Activated B cell treated with CpG ODN at 0.5 μM for 24 hours (primary cell): ENCODE measurements around the gene CYTH2. TPM values are rescaled to one million over a fixed set of nuclear protein-coding genes. Genes with fewer than 3 reads are reported as not detected.
A peak's percentile ranks its signal among the peaks of the same experiment; 100 is the strongest.

Source experiments
- ATAC-seq: fragments of 200-7000 bp; cut with Tn5 transposase; one replicate; pipeline ENCODE4 v1.10.0; 2021; ENCODE audit warnings: low read depth, mild to moderate bottlenecking, moderate library complexity
- CTCF ChIA-PET: fragments of 350-600 bp; sonication (Branson Sonifier 250); formaldehyde crosslinking; loops from one replicate; lab custom pipeline; 2021; ENCODE audit warnings: antibody characterized with exemption; lab: Charles Lee
- POLR2A ChIA-PET: fragments of 350-600 bp; sonication (Branson Sonifier 250); formaldehyde crosslinking; loops from one replicate; lab custom pipeline; 2021; ENCODE audit warnings: antibody characterized with exemption; lab: Charles Lee
- DNase-seq: peaks from one replicate; pipeline ENCODE4 v3.0.0; 2022
- H3K27ac Mint-ChIP-seq: one replicate; pipeline ENCODE4 v1.8.0; 2020; ENCODE audit warnings: mixed read lengths
- H3K27me3 Mint-ChIP-seq: one replicate; pipeline ENCODE4 v1.8.0; 2021; ENCODE audit warnings: mixed read lengths
- H3K36me3 Mint-ChIP-seq: one replicate; pipeline ENCODE4 v1.8.0; 2021; ENCODE audit warnings: low read depth, mixed read lengths
- H3K4me1 Mint-ChIP-seq: one replicate; pipeline ENCODE4 v1.8.0; 2021; ENCODE audit warnings: mixed read lengths
- H3K4me3 Mint-ChIP-seq: one replicate; pipeline ENCODE4 v1.8.0; 2020; ENCODE audit warnings: mild to moderate bottlenecking, mixed read lengths
- H3K9me3 Mint-ChIP-seq: one replicate; pipeline ENCODE4 v1.8.0; 2020; ENCODE audit warnings: mixed read lengths
- intact Hi-C: fragments of 100-400 bp; cut with micrococcal nuclease; formaldehyde crosslinking; loops from one replicate; pipeline ENCODE4 v1.15.1; 2024
- total RNA-seq: library from RNA; stranded (reverse); gene quantifications from 2 replicates; pipeline ENCODE4 v1.2.3, GENCODE V29; 2022
- TF ChIP-seq, protein P1 (sequence below): fragments of 200-600 bp; IDR thresholded peaks from one replicate; pipeline ENCODE4 v1.8.0; 2022; ENCODE audit warnings: antibody characterized with exemption, mild to moderate bottlenecking

Gene CYTH2
- total RNA-seq, 1 donor from 2014 or later = 35.6 TPM

DNA sequence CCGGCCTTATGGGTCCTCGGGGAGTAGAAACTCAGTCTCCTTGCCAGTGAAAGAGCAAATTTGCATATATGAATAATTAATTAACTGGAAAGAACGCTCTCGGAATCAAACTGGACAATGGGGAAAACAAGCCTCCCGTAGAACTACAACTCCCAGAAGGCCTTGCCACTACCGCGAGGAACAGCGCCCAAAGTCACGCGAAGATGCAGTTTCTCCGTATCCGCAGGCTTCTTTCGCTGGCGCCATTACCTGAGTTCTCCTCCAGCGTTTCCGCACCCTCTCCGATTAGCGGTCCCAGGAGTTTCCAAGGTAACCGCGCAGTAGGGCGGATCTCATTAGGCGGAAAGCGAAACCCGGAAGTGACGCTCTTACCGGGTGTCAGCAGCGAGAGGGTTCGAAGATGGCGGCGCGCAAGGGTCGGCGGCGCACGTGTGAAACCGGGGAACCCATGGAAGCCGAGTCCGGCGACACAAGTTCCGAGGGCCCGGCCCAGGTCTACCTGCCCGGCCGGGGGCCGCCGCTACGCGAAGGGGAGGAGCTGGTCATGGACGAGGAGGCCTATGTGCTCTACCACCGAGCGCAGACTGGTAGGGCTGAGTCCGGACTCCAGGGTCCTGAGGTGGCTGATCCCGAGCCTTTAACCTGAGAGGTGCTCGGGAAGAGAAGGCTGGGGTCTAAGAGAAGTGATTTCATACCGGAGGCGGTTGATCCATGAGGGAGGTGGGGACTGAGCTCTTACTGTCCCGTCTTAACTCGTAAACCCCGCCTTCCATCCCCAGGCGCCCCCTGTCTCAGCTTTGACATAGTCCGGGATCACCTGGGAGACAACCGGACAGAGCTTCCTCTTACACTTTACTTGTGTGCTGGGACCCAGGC is 23.3 kb upstream of the CYTH2 start, which contains the start of gene GRWD1:
Gene GRWD1 (plus strand): TSS at position 378 of the 876 bp plus-strand sequence. CDS start 23 bp downstream, at position 401.
- intact Hi-C loops = loop anchor here (1.0 kb wide), 8 partner anchors 23 to 173 kb away; partner anchors contain the start of genes CYTH2, KDELR1, RPL18 and SPHK2
- Mint-ChIP-seq H3K27ac (peak within 1 kb of the TSS; percentile 95), H3K36me3 (peaks cover 47% of the 10 kb centered on the region), H3K4me3 (peak within 1 kb of the TSS; percentile 96), H3K27me3 (peaks cover 19% of the 10 kb centered on the region), H3K9me3 (no peaks in the 10 kb centered on the region), H3K4me1 (peaks cover 35% of the 10 kb centered on the region)
- CTCF ChIA-PET = interaction anchor here (0.8 to 2.0 kb wide), 5 partner anchors 44 to 174 kb away, joined by 3 to 7 read pairs (median 4); partner anchors contain the start of genes KDELR1 and SPHK2
- TF ChIP-seq, protein P1, sequence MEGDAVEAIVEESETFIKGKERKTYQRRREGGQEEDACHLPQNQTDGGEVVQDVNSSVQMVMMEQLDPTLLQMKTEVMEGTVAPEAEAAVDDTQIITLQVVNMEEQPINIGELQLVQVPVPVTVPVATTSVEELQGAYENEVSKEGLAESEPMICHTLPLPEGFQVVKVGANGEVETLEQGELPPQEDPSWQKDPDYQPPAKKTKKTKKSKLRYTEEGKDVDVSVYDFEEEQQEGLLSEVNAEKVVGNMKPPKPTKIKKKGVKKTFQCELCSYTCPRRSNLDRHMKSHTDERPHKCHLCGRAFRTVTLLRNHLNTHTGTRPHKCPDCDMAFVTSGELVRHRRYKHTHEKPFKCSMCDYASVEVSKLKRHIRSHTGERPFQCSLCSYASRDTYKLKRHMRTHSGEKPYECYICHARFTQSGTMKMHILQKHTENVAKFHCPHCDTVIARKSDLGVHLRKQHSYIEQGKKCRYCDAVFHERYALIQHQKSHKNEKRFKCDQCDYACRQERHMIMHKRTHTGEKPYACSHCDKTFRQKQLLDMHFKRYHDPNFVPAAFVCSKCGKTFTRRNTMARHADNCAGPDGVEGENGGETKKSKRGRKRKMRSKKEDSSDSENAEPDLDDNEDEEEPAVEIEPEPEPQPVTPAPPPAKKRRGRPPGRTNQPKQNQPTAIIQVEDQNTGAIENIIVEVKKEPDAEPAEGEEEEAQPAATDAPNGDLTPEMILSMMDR = no peak
- peak; percentile 78 for DNase-seq
- ATAC-seq = peak; percentile 89
- POLR2A ChIA-PET = interaction anchor here (0.6 to 2.2 kb wide), 12 partner anchors 12 to 1006 kb away, joined by 3 to 7 read pairs (median 4); partner anchors contain the start of genes GRIN2D, KDELR1, SYNGR4 and TMEM143

DNA sequence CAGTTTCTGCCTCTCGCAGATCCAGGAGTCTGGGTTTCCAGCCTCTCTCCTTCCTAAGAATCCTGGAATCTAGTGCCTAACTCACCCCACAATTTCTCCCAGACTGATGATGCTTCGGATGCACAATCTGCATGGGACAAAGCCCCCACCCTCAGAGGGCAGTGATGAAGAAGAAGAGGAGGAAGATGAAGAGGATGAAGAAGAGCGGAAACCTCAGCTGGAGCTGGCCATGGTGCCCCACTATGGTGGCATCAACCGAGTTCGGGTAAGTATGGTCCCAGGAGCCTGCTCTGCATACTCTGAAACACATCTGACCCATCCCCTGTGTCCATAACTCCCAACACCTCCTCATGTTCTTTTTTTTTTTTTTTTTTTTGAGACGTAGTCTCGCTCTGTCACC is 22.6 kb upstream of the CYTH2 start:
- DNase-seq = no peak
- TF ChIP-seq, protein P1 = no peak
- Mint-ChIP-seq H3K4me3 (peak overlapping the region; percentile 96), H3K27me3 (peaks cover 15% of the 10 kb centered on the region), H3K36me3 (peaks cover 55% of the 10 kb centered on the region), H3K27ac (peak overlapping the region; percentile 95), H3K9me3 (no peaks in the 10 kb centered on the region), H3K4me1 (peaks cover 35% of the 10 kb centered on the region)
- ChIA-PET CTCF (interaction anchor here (1.9 to 2.0 kb wide), 2 partner anchors 43 to 112 kb away, joined by 4 to 5 read pairs; no protein-coding TSS in a partner anchor), POLR2A (interaction anchor here (0.6 to 2.2 kb wide), 7 partner anchors 14 to 1006 kb away, joined by 3 to 7 read pairs (median 3); partner anchors contain the start of genes GRIN2D, KDELR1, SYNGR4 and TMEM143)
- intact Hi-C loops = no loop called here
- no peak for ATAC-seq

DNA sequence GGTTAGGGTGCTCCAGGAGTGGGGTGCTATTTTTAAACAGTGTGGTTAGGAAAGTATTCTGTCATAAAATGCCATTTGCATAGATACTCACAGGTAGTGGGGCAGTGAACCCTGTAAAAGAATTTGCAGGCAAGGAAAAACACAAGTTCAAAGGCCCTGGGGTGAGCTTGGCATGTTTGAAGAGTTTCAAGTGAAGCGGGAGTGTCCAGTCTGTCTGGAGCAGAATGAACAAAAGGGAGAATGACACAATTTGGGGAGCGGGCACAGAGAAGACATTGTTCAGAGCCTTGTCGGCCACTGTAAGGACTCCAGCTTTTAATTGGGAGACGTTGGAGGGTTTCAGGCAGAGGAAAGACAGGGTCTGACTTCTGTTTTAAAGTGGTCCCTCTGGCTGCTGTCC is 20.6 kb upstream of the CYTH2 start:
- Mint-ChIP-seq H3K9me3 (no peaks in the 10 kb centered on the region), H3K27me3 (peaks cover 7% of the 10 kb centered on the region), H3K27ac (no peak overlapping the region), H3K4me1 (peaks cover 31% of the 10 kb centered on the region), H3K36me3 (peaks cover 73% of the 10 kb centered on the region), H3K4me3 (no peak overlapping the region)
- intact Hi-C loops = no loop called here
- POLR2A ChIA-PET = interaction anchor here (0.5 kb wide), 3 partner anchors 40 to 1135 kb away, joined by 4 read pairs; no protein-coding TSS in a partner anchor
- DNase-seq = no peak
- CTCF ChIA-PET = interaction anchor here (1.4 kb wide), 1 partner anchor 54 kb away, joined by 3 read pairs; no protein-coding TSS in a partner anchor
- no peak for ATAC-seq
- TF ChIP-seq, protein P1 = no peak

DNA sequence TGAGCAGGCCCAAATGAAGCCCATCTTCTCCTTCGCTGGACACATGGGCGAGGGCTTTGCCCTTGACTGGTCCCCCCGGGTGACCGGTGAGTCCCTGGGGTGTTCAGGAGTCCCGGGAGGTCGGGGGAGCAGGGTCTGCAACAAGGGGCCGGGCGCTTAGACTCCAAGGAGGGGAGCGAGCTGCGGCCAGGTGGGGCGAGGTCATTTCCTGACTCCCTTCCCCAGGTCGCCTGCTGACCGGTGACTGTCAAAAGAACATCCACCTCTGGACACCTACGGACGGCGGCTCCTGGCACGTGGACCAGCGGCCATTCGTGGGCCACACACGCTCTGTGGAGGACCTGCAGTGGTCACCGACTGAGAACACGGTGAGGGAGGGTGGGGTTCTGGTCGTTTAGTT is 18.7 kb upstream of the CYTH2 start:
- no peak overlapping the region for H3K4me3 Mint-ChIP-seq
- POLR2A ChIA-PET = no interaction called here
- DNase-seq (no peak), ATAC-seq (no peak)
- TF ChIP-seq, protein P1 = no peak
- no peak overlapping the region for H3K27ac Mint-ChIP-seq
- H3K9me3 Mint-ChIP-seq = no peaks in the 10 kb centered on the region
- peaks cover 88% of the 10 kb centered on the region for H3K36me3 Mint-ChIP-seq
- CTCF ChIA-PET = no interaction called here
- peaks cover 24% of the 10 kb centered on the region for H3K4me1 Mint-ChIP-seq
- intact Hi-C loops = no loop called here
- no peaks in the 10 kb centered on the region for H3K27me3 Mint-ChIP-seq

DNA sequence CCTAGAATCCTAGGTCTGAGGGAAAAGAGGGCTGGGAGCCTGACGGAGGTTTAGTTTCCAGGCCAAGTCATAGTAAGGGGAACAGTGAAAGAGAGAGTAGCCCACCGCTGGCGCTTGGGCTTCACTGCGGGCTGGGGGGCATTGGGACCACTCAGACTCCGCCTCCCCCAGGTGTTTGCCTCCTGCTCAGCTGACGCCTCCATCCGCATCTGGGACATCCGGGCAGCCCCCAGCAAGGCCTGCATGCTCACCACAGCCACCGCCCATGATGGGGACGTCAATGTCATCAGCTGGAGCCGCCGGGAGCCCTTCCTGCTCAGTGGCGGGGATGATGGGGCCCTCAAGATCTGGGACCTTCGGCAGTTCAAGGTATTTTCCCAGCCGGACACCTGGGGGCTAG is 18.3 kb upstream of the CYTH2 start:
- POLR2A ChIA-PET = no interaction called here
- DNase-seq (no peak), ATAC-seq (no peak)
- peaks cover 86% of the 10 kb centered on the region for H3K36me3 Mint-ChIP-seq
- TF ChIP-seq, protein P1 = no peak
- H3K4me3 Mint-ChIP-seq = no peak overlapping the region
- peaks cover 21% of the 10 kb centered on the region for H3K4me1 Mint-ChIP-seq
- H3K9me3 Mint-ChIP-seq = no peaks in the 10 kb centered on the region
- intact Hi-C loops = no loop called here
- CTCF ChIA-PET = no interaction called here
- H3K27ac Mint-ChIP-seq = no peak overlapping the region
- H3K27me3 Mint-ChIP-seq = no peaks in the 10 kb centered on the region
